ENCODE results near the gene EFCAB8.

DNA sequence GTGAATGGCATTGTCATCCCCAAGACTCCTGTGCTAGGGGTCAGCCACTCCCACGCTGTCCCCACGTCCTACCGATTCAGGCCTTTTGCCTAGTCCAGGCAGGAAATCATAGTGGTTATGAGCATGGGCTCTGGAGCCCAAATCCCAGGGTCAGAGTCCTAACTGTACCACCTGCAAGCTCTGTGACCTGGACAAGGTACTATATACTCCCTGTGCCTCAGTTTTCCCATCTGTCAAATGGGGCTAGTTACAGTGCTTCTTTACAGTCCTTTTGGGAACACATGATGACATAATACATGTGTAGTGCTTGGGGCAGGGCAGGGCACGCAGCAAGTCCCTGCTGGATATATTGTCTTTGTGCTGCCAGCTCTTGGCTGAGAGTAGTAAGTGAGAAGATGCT is 27.2 kb downstream of the EFCAB8 start:
- TF ChIP-seq, protein P1, sequence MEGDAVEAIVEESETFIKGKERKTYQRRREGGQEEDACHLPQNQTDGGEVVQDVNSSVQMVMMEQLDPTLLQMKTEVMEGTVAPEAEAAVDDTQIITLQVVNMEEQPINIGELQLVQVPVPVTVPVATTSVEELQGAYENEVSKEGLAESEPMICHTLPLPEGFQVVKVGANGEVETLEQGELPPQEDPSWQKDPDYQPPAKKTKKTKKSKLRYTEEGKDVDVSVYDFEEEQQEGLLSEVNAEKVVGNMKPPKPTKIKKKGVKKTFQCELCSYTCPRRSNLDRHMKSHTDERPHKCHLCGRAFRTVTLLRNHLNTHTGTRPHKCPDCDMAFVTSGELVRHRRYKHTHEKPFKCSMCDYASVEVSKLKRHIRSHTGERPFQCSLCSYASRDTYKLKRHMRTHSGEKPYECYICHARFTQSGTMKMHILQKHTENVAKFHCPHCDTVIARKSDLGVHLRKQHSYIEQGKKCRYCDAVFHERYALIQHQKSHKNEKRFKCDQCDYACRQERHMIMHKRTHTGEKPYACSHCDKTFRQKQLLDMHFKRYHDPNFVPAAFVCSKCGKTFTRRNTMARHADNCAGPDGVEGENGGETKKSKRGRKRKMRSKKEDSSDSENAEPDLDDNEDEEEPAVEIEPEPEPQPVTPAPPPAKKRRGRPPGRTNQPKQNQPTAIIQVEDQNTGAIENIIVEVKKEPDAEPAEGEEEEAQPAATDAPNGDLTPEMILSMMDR (IDR thresholded peaks at IDR 0.05), result no peak
- TF ChIP-seq POLR2A (IDR thresholded peaks at IDR 0.05), result no peak
